OCI-LY1 (cell line): ENCODE data around the gene CHEK2.
"Not testable (repeated sequence)": the region's sequence is repeated elsewhere in the genome, so short reads cannot be mapped to it uniquely, and the experiment has no call there.

Experiments
- EZH2 ChIP-seq: fragments of 200-600 bp; sonication (generic), shearing (Covaris generic); IDR thresholded peaks from 2 replicates; pipeline ENCODE4 v1.8.0; 2017; ENCODE audit warnings: borderline replicate concordance, mixed run types, mild to moderate bottlenecking, antibody characterized with exemption, low read length, moderate library complexity, mixed read lengths
- TF ChIP-seq, protein P1 (sequence below): fragments of 200-600 bp; sonication (generic), shearing (Covaris generic); IDR thresholded peaks from 2 replicates; pipeline ENCODE4 v1.5.1; 2017; ENCODE audit warnings: mild to moderate bottlenecking, antibody characterized with exemption, low read length, moderate library complexity, mixed read lengths

DNA sequence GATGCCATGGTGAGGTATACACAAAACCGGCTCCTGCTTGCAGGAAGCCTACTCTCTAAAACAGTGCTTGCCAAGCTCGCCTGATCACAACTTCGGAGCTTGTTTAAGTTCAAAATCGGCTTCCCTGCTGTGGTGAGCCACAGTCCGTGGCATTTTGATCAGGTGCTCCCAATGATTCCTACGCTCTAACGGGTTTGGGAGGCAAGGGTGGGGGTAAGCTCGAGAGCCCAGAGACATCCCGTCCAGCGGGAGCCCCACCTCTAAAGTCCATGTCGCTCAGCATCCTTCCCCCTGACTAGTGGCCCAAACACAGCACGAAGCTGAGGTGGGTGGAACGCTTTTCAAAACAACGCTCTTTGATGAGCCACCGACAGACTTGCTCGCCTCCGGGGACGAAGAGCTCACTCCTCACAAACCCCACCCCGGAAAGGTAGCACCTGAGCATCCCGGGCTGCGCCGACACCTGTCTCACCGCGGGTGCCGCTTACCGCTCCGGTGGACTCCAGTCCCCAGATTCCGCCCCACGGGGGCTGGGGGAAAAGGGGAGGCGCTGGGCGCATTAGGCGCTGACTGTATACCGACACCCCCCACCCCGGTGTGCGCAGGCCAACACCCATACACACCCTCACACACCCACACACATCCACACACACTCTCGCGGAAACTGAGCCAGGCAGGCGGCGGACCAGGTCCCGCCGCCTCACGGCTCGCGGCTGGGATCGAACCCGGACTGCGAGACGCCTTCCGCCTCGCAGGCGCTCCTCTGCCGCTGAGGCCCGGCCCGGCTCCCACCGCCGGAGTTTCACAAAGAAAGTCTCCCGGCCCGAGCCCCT is 62.6 kb downstream of the CHEK2 start:
- TF ChIP-seq, protein P1, sequence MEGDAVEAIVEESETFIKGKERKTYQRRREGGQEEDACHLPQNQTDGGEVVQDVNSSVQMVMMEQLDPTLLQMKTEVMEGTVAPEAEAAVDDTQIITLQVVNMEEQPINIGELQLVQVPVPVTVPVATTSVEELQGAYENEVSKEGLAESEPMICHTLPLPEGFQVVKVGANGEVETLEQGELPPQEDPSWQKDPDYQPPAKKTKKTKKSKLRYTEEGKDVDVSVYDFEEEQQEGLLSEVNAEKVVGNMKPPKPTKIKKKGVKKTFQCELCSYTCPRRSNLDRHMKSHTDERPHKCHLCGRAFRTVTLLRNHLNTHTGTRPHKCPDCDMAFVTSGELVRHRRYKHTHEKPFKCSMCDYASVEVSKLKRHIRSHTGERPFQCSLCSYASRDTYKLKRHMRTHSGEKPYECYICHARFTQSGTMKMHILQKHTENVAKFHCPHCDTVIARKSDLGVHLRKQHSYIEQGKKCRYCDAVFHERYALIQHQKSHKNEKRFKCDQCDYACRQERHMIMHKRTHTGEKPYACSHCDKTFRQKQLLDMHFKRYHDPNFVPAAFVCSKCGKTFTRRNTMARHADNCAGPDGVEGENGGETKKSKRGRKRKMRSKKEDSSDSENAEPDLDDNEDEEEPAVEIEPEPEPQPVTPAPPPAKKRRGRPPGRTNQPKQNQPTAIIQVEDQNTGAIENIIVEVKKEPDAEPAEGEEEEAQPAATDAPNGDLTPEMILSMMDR: not testable (repeated sequence)
- TF ChIP-seq EZH2: not testable (repeated sequence)
